Measurements from ENCODE around the gene PCBD1.

PCBD1 gene

DNA sequence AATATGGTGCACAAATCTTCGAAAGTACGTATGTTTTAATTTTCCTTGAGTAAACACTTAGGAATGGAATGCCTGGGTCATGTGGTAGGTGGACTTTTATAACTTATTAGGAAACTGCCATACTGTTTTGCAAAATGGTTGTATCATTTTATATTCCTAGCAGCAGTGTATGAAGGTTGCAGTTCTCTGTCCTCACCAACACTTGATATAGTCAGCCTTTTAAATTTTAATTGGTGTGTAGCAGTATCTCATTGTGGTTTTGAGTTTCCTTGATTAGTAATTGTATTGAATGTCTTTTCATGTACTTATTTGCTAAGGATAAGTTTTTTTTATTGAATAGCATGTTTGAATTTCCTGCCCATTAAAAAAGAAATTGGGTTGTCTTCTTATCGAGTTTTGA, 926 bp upstream of the PCBD1 start:
- no peak overlapping the region for H3K9ac ChIP-seq (ENCODE audit: low read depth in 1 of 2, low read length in 2 of 2)
- H3K27me3 ChIP-seq (ENCODE audit: control insufficient read depth in 2 of 2, insufficient read depth in 2 of 2, low read length in 2 of 2), result no peaks in the 10 kb centered on the region
- peaks cover 9 to 10% of the 10 kb centered on the region in 2 donors for H3K4me1 ChIP-seq (ENCODE audit: control insufficient read depth in 2 of 2, insufficient read depth in 2 of 2, low read length in 2 of 2)
- peaks cover 9 to 16% of the 10 kb centered on the region in 2 donors for H3K36me3 ChIP-seq (ENCODE audit: control insufficient read depth in 2 of 2, insufficient read depth in 2 of 2, low read length in 2 of 2)
- H3K27ac ChIP-seq (ENCODE audit: low read depth in 2 of 2, low read length in 2 of 2), result no peak overlapping the region
- no peak overlapping the region for H3K4me3 ChIP-seq (ENCODE audit: low read length in 2 of 2)
- no peaks in the 10 kb centered on the region for H3K9me3 ChIP-seq (ENCODE audit: control insufficient read depth in 2 of 2, low read length in 2 of 2)

DNA sequence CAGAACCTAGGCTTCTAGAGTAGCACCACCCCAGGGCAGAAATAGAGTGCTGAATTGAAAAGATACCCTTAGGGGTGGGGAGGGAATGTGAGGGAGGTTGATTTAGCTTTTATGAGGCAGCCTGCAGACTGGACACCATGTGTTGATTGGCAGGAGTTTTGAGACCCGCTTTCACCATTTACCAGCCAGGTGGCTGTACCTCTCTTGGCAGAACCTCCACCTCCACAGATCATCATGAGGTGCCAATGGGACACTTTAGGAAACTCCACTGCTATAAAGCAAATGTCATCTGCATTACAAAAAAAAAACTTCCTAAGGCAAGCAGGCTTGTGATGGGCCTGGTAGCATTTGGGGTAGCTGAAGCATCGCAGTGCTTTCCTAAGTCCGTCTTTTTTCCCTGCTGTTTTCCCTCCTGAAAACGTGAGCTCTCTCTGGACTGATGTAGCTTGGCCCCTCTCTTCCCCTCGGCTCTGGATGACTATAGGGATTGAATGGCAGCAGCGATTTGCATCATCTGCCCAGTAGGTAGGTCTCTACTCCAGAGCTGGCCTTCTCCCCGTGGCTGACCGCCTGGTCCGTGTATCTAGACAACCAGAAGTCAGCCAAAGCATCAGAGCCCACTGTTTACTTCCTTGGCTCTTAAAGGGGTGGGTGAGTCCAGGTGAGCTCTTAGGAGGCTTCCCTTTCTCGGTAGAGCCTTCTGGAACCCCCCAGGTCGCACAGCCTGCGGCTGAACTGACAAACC, 1.3 kb downstream of the PCBD1 start:
- Histone ChIP-seq H3K27ac (ENCODE audit: low read depth in 2 of 2, low read length in 2 of 2) (peak overlapping the region; percentile 80 to 85), H3K9me3 (ENCODE audit: control insufficient read depth in 2 of 2, low read length in 2 of 2) (no peaks in the 10 kb centered on the region), H3K4me1 (ENCODE audit: control insufficient read depth in 2 of 2, insufficient read depth in 2 of 2, low read length in 2 of 2) (peaks cover 9 to 10% of the 10 kb centered on the region in 2 donors), H3K9ac (ENCODE audit: low read depth in 1 of 2, low read length in 2 of 2) (peak overlapping the region; percentile 76 to 79), H3K27me3 (ENCODE audit: control insufficient read depth in 2 of 2, insufficient read depth in 2 of 2, low read length in 2 of 2) (no peaks in the 10 kb centered on the region), H3K4me3 (ENCODE audit: low read length in 2 of 2) (peak overlapping the region; percentile 85 to 86), H3K36me3 (ENCODE audit: control insufficient read depth in 2 of 2, insufficient read depth in 2 of 2, low read length in 2 of 2) (peaks cover 16 to 26% of the 10 kb centered on the region in 2 donors)

DNA sequence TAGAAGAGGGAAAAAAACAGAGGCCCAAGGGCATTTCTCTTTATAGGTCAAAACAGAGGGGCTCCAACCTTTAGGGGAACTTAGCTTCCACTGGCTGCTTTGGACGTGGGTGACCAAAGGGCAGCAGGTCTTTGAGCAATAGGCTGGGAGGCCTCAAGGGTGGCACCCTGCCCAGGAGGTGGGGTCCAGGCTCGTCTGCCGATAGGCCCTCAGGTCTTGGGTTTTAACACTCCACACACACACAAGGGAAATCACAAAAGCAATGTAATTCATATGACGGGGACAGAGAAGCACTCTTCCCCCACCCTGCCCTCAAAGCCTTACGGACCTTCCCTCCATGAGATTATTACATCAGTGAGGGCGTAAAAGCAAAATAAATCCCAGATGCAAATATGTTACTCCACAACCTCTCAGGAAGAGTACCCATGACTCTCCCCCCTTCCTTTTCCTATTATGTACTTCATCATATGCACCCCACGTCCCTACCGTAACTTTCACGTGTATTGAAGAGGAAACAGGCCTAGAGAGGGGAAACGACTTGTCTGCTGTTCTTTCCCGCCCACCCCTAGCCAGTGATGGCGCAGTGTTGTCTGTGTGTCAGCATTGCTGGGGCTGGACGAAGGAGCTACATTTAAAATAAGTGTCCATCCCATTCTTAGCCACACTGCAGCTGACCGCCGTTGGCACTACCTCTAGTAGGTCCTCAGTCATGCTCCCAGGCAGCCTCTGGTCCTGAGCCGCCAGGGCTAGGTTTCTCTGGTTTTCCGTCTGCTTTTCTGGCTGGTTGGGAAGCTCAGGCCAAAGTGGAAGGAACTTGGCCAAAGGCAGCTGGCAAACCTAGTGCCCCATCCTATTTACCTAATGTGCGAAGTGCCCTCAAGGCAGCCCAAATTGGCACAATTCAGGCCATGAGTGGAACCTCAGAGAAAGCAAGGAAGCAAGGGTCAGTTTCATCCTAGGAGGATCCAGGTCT, 2.1 kb downstream of the PCBD1 start:
- Histone ChIP-seq H3K9me3 (ENCODE audit: control insufficient read depth in 2 of 2, low read length in 2 of 2) (no peaks in the 10 kb centered on the region), H3K4me1 (ENCODE audit: control insufficient read depth in 2 of 2, insufficient read depth in 2 of 2, low read length in 2 of 2) (peaks cover 9 to 10% of the 10 kb centered on the region in 2 donors), H3K9ac (ENCODE audit: low read depth in 1 of 2, low read length in 2 of 2) (no peak overlapping the region), H3K4me3 (ENCODE audit: low read length in 2 of 2) (no peak overlapping the region), H3K36me3 (ENCODE audit: control insufficient read depth in 2 of 2, insufficient read depth in 2 of 2, low read length in 2 of 2) (peaks cover 16 to 31% of the 10 kb centered on the region in 2 donors), H3K27ac (ENCODE audit: low read depth in 2 of 2, low read length in 2 of 2) (no peak overlapping the region), H3K27me3 (ENCODE audit: control insufficient read depth in 2 of 2, insufficient read depth in 2 of 2, low read length in 2 of 2) (no peaks in the 10 kb centered on the region)

DNA sequence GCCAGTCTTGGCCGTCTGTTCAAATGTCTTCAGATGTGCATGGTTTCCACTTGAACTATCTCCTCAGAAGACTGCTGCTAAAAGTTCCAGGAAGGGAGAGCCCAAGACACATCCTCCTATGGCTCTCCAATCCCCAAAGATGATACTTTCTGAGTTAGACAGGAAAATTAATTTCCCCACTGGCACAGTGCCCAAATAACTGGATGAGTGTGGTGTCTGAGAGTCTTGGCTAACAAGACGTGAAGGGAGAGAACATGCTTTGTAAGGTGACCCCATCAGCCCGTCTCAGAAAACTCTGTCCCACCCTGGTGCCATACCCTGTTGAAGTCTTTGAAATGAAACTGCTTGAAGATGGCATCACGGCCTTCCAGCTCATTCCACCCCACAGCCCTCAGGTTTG, 2.9 kb downstream of the PCBD1 start:
- H3K36me3 ChIP-seq (ENCODE audit: control insufficient read depth in 2 of 2, insufficient read depth in 2 of 2, low read length in 2 of 2), result peaks cover 16 to 31% of the 10 kb centered on the region in 2 donors

DNA sequence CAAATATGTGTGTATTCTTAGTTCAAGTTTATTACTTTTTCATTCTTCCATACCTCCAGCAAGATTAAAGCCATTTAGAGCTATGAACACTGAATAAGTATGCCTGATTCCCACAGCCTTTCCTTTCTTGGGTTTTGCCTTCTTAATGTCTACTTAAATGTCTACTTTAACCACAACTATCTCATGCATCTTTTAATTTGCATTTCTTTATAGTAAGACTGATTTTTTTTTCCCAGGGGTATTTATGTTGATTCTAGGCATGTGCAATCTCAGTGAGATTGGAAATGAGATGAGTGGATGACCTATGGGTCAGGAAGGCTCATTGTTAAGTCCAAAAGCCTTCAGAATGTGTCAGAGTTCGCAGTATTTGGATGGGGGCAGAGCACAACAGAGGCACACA, 3.6 kb downstream of the PCBD1 start:
- peaks cover 9 to 10% of the 10 kb centered on the region in 2 donors for H3K4me1 ChIP-seq (ENCODE audit: control insufficient read depth in 2 of 2, insufficient read depth in 2 of 2, low read length in 2 of 2)
- no peaks in the 10 kb centered on the region for H3K9me3 ChIP-seq (ENCODE audit: control insufficient read depth in 2 of 2, low read length in 2 of 2)
- peaks cover 16 to 31% of the 10 kb centered on the region in 2 donors for H3K36me3 ChIP-seq (ENCODE audit: control insufficient read depth in 2 of 2, insufficient read depth in 2 of 2, low read length in 2 of 2)
- H3K27ac ChIP-seq (ENCODE audit: low read depth in 2 of 2, low read length in 2 of 2), result no peak overlapping the region
- no peak overlapping the region for H3K9ac ChIP-seq (ENCODE audit: low read depth in 1 of 2, low read length in 2 of 2)
- no peaks in the 10 kb centered on the region for H3K27me3 ChIP-seq (ENCODE audit: control insufficient read depth in 2 of 2, insufficient read depth in 2 of 2, low read length in 2 of 2)
- no peak overlapping the region for H3K4me3 ChIP-seq (ENCODE audit: low read length in 2 of 2)

More for the DNA sequence above, 2.9 kb downstream of the PCBD1 start:
- Histone ChIP-seq H3K9ac (ENCODE audit: low read depth in 1 of 2, low read length in 2 of 2) (no peak overlapping the region), H3K9me3 (ENCODE audit: control insufficient read depth in 2 of 2, low read length in 2 of 2) (no peaks in the 10 kb centered on the region), H3K4me1 (ENCODE audit: control insufficient read depth in 2 of 2, insufficient read depth in 2 of 2, low read length in 2 of 2) (peaks cover 9 to 10% of the 10 kb centered on the region in 2 donors), H3K27ac (ENCODE audit: low read depth in 2 of 2, low read length in 2 of 2) (no peak overlapping the region), H3K27me3 (ENCODE audit: control insufficient read depth in 2 of 2, insufficient read depth in 2 of 2, low read length in 2 of 2) (no peaks in the 10 kb centered on the region), H3K4me3 (ENCODE audit: low read length in 2 of 2) (no peak overlapping the region)

DNA sequence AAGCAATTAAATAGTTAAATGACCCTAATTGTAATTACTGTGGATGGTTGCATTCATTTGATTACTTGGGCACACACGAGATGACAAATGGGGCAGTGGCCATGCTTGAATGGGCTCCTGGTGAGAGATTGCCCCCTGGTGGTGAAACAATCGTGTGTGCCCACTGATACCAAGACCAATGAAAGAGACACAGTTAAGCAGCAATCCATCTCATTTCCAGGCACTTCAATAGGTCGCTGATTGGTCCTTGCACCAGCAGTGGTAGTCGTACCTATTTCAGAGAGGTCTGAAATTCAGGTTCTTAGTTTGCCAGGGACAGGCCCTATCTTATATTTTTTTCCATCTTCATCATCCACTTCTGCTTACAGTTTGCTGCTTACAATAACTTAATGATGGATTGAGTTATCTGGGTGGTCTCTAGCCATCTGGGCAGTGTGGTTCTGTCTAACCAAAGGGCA, 8.3 kb downstream of the PCBD1 start:
- no peak overlapping the region for H3K27ac ChIP-seq (ENCODE audit: low read depth in 2 of 2, low read length in 2 of 2)
- H3K4me1 ChIP-seq (ENCODE audit: control insufficient read depth in 2 of 2, insufficient read depth in 2 of 2, low read length in 2 of 2), result no peaks in the 10 kb centered on the region
- H3K4me3 ChIP-seq (ENCODE audit: low read length in 2 of 2), result no peak overlapping the region
- no peak overlapping the region for H3K9ac ChIP-seq (ENCODE audit: low read depth in 1 of 2, low read length in 2 of 2)
- H3K27me3 ChIP-seq (ENCODE audit: control insufficient read depth in 2 of 2, insufficient read depth in 2 of 2, low read length in 2 of 2), result no peaks in the 10 kb centered on the region
- H3K36me3 ChIP-seq (ENCODE audit: control insufficient read depth in 2 of 2, insufficient read depth in 2 of 2, low read length in 2 of 2), result peaks cover 33 to 45% of the 10 kb centered on the region in 2 donors
- H3K9me3 ChIP-seq (ENCODE audit: control insufficient read depth in 2 of 2, low read length in 2 of 2), result no peaks in the 10 kb centered on the region

DNA sequence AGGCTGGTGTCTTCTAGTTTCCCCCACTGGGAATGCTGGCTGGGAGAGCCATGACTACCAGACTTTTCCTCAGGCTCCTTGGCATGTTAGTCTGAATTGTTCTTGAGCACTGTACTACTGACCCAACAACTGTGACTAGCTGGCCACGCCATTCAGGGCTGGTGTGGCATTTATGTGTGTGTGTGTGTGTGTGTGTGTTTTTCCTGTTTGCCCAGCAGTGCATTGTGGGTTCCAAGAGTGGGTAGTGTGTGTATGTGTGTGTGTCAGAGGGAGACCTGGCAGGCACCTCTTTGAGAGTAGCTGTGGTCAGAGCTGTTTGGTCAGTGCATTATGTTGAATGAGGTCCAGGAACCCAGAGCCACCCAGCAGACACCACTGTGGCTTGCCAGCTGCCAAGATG, 9.2 kb downstream of the PCBD1 start:
- Histone ChIP-seq H3K4me3 (ENCODE audit: low read length in 2 of 2) (no peak overlapping the region), H3K9me3 (ENCODE audit: control insufficient read depth in 2 of 2, low read length in 2 of 2) (no peaks in the 10 kb centered on the region), H3K27me3 (ENCODE audit: control insufficient read depth in 2 of 2, insufficient read depth in 2 of 2, low read length in 2 of 2) (no peaks in the 10 kb centered on the region), H3K36me3 (ENCODE audit: control insufficient read depth in 2 of 2, insufficient read depth in 2 of 2, low read length in 2 of 2) (peaks cover 29 to 40% of the 10 kb centered on the region in 2 donors), H3K4me1 (ENCODE audit: control insufficient read depth in 2 of 2, insufficient read depth in 2 of 2, low read length in 2 of 2) (no peaks in the 10 kb centered on the region), H3K9ac (ENCODE audit: low read depth in 1 of 2, low read length in 2 of 2) (no peak overlapping the region), H3K27ac (ENCODE audit: low read depth in 2 of 2, low read length in 2 of 2) (no peak overlapping the region)

DNA sequence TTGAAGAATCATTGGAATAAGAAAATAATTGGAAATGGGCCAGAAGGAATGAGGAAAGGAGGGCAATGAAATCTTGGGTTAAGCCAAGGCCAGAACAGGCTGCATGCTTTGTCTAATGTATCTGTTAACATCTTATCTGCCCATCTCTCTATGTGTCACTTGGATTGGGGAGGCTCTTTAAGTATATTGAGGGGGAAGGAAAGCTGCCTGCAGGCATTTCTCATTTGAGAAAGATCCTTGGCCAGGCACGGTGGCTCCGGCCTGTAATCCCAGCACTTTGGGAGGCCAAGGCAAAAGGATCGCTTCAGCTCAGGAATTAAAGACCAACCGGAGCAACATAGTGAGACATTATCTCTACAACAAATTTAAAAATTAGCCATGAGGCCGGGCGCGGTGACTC, 14.3 kb downstream of the PCBD1 start:
- peaks cover 52 to 57% of the 10 kb centered on the region in 2 donors for H3K36me3 ChIP-seq (ENCODE audit: control insufficient read depth in 2 of 2, insufficient read depth in 2 of 2, low read length in 2 of 2)
- H3K4me1 ChIP-seq (ENCODE audit: control insufficient read depth in 2 of 2, insufficient read depth in 2 of 2, low read length in 2 of 2), result no peaks in the 10 kb centered on the region
- no peak overlapping the region for H3K4me3 ChIP-seq (ENCODE audit: low read length in 2 of 2)
- H3K9ac ChIP-seq (ENCODE audit: low read depth in 1 of 2, low read length in 2 of 2), result no peak overlapping the region
- no peaks in the 10 kb centered on the region for H3K9me3 ChIP-seq (ENCODE audit: control insufficient read depth in 2 of 2, low read length in 2 of 2)
- H3K27me3 ChIP-seq (ENCODE audit: control insufficient read depth in 2 of 2, insufficient read depth in 2 of 2, low read length in 2 of 2), result no peaks in the 10 kb centered on the region
- no peak overlapping the region for H3K27ac ChIP-seq (ENCODE audit: low read depth in 2 of 2, low read length in 2 of 2)

DNA sequence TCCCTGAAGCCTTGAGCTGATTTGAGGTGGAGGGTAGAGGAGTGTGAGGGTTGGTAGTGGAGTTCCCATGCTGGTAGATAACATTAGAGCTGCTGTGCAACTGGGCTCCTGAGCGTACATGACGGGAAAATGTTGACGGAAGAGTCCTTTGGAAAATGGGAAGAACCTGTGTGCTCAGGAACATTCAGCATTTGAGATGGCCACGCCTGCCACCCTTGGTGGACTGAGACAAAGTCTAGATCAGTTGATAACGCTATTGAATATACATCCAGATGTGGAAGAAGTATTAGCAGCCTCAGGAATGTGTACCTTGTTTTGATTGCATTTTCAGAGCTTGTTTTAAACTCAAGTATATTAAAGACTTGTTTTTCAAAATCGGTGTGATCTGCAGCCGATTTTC, 16.1 kb downstream of the PCBD1 start:
- Histone ChIP-seq H3K27ac (ENCODE audit: low read depth in 2 of 2, low read length in 2 of 2) (no peak overlapping the region), H3K9me3 (ENCODE audit: control insufficient read depth in 2 of 2, low read length in 2 of 2) (no peaks in the 10 kb centered on the region), H3K36me3 (ENCODE audit: control insufficient read depth in 2 of 2, insufficient read depth in 2 of 2, low read length in 2 of 2) (peaks cover 53 to 54% of the 10 kb centered on the region in 2 donors), H3K27me3 (ENCODE audit: control insufficient read depth in 2 of 2, insufficient read depth in 2 of 2, low read length in 2 of 2) (no peaks in the 10 kb centered on the region), H3K9ac (ENCODE audit: low read depth in 1 of 2, low read length in 2 of 2) (no peak overlapping the region), H3K4me3 (ENCODE audit: low read length in 2 of 2) (no peak overlapping the region), H3K4me1 (ENCODE audit: control insufficient read depth in 2 of 2, insufficient read depth in 2 of 2, low read length in 2 of 2) (no peaks in the 10 kb centered on the region)

DNA sequence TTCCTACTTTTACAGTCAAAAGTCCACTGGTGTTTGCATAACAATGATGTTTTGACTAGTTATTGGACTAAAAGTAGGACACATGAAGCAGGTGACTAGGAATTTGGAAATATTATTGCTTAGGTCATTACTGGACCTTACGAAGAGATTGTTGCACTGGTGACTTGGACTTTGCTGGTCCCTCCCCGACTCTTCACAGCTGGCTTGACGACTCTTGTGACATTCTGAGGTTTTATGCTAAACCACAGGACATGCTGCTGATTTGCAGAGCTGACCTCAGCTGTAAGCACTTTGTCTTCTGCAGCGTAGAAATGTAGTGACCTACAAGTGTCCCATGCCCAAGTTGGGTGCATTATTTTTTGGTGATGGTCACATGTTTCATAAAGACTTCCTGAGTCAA, 21.9 kb downstream of the PCBD1 start:
- Histone ChIP-seq H3K4me3 (ENCODE audit: low read length in 2 of 2) (no peak overlapping the region), H3K4me1 (ENCODE audit: control insufficient read depth in 2 of 2, insufficient read depth in 2 of 2, low read length in 2 of 2) (no peaks in the 10 kb centered on the region), H3K9me3 (ENCODE audit: control insufficient read depth in 2 of 2, low read length in 2 of 2) (no peaks in the 10 kb centered on the region), H3K9ac (ENCODE audit: low read depth in 1 of 2, low read length in 2 of 2) (no peak overlapping the region), H3K36me3 (ENCODE audit: control insufficient read depth in 2 of 2, insufficient read depth in 2 of 2, low read length in 2 of 2) (peaks cover 17 to 20% of the 10 kb centered on the region in 2 donors), H3K27me3 (ENCODE audit: control insufficient read depth in 2 of 2, insufficient read depth in 2 of 2, low read length in 2 of 2) (no peaks in the 10 kb centered on the region), H3K27ac (ENCODE audit: low read depth in 2 of 2, low read length in 2 of 2) (no peak overlapping the region)

Measured in mucosa of rectum (tissue), 2 donors.